ENCODE results near the gene KRT82. TPM values are rescaled to one million over a fixed set of nuclear protein-coding genes. Genes with fewer than 3 reads are reported as not detected.

Gene KRT82
- polyA plus RNA-seq, 1 of the 3 experiments (the other 2 are of a cell fraction), result not detected

DNA sequence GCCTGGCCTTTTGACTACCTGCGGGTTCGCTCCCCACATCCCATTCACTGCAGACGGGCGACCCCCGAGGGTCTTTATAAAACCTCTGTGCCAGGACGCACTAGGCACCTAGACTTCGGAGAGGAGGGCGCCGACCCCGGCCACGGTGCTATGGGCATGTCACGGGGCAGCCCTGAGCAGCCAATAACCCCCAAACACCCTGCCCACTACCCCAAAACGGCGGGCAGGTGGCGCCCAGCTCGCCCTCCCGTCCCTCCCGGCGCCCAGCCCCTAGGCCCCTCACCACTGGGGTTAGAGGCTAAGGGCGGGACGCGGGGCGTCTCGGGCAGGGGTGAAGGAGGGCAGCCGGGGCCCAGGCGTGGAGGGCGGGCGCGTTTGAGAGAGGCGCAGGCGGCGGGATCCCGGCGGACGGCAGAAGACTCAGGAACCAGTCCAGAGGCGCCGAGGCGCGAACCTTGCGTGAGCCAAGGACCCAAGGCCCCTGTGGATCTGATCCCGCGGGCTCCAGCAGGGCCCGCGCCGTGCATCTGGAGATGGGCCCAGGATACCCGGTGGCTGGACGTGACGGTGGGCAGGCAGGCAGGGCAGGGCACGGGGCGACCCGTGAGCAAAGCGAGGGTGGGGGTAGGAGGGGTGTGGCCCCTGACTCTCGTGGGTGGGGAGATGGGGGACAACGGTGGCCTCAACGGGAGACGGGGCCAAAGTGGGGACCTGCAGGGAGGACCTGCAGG is 49.9 kb downstream of the KRT82 start:
- CTCF ChIA-PET, result interaction anchor here (1.1 kb wide), 1 partner anchor 29 kb away, joined by 3 read pairs; no protein-coding TSS in a partner anchor
- no peaks in the 10 kb centered on the region for H3K79me2 ChIP-seq (ENCODE audit: insufficient read depth)
- POLR2A ChIA-PET, result no interaction called here
- H3K4me3 ChIP-seq (ENCODE audit: low read depth in 2 of 2, low read length in 1 of 2), result no peak overlapping the region
- TF ChIP-seq IRF3 (IDR thresholded peaks at IDR 0.05; ENCODE audit: low read depth, low read length) (no peak), GATA2 (CRISPR knock-in tag; IDR thresholded peaks at IDR 0.05) (no peak), USF1 (IDR thresholded peaks at IDR 0.05; ENCODE audit: borderline replicate concordance, low read depth) (no peak), POLR2AphosphoS5 (IDR thresholded peaks at IDR 0.05; ENCODE audit: low read depth, low read length) (no peak), SMC3 (IDR thresholded peaks at IDR 0.05; ENCODE audit: low read depth, low read length) (no peak), EZH2phosphoT487 (IDR thresholded peaks at IDR 0.05; ENCODE audit: borderline replicate concordance, low read depth) (no peak), JUND (IDR thresholded peaks at IDR 0.05) (no peak)
- 64% methylated on average over 28 of the region's 56 CpGs for WGBS (ENCODE audit: low lambda C conversion rate)
- H3K9me2 ChIP-seq, result no peaks in the 10 kb centered on the region
- no peak for DNase-seq
- H3K9ac ChIP-seq, result no peak overlapping the region
- H4K20me1 ChIP-seq (ENCODE audit: insufficient read depth), result no peaks in the 10 kb centered on the region
- no peak overlapping the region for H2AFZ ChIP-seq (ENCODE audit: low read depth)
- H3F3A ChIP-seq (replicated peaks; ENCODE audit: insufficient read depth), result no peaks in the 10 kb centered on the region
- no peak overlapping the region for H3K4me2 ChIP-seq
- no peaks in the 10 kb centered on the region; a peak in 1 of 4 replicates for H3K4me1 ChIP-seq (ENCODE audit: control insufficient read depth in 1 of 2, insufficient read depth in 2 of 2, low read depth in 1 of 2, low read length in 1 of 2)
- no peak overlapping the region for H3K27ac ChIP-seq (ENCODE audit: low read depth in 2 of 2, low read length in 1 of 2)
- no peaks in the 10 kb centered on the region for H3K9me3 ChIP-seq
- H3K27me3 ChIP-seq (ENCODE audit: insufficient read depth), result peaks cover 32% of the 10 kb centered on the region; the same call in 1 of the 2 replicates
- H3K36me3 ChIP-seq (replicated peaks in 1 of 2; ENCODE audit: control insufficient read depth in 1 of 2, insufficient read depth in 2 of 2, low read length in 1 of 2), result no peaks in the 10 kb centered on the region

- Histone ChIP-seq H3K4me3 (ENCODE audit: low read depth in 2 of 2, low read length in 1 of 2) (no peak overlapping the region), H3K79me2 (ENCODE audit: insufficient read depth) (no peaks in the 10 kb centered on the region), H3K9ac (no peak overlapping the region), H3F3A (replicated peaks; ENCODE audit: insufficient read depth) (no peaks in the 10 kb centered on the region), H2AFZ (ENCODE audit: low read depth) (no peak overlapping the region), H3K4me1 (ENCODE audit: control insufficient read depth in 1 of 2, insufficient read depth in 2 of 2, low read depth in 1 of 2, low read length in 1 of 2) (no peaks in the 10 kb centered on the region; a peak in 1 of 4 replicates), H3K4me2 (no peak overlapping the region), H3K27me3 (ENCODE audit: insufficient read depth) (peaks cover 40% of the 10 kb centered on the region; the same call in 1 of the 2 replicates), H3K9me2 (no peaks in the 10 kb centered on the region), H3K36me3 (replicated peaks in 1 of 2; ENCODE audit: control insufficient read depth in 1 of 2, insufficient read depth in 2 of 2, low read length in 1 of 2) (no peaks in the 10 kb centered on the region), H3K9me3 (no peaks in the 10 kb centered on the region), H4K20me1 (ENCODE audit: insufficient read depth) (no peaks in the 10 kb centered on the region), H3K27ac (ENCODE audit: low read depth in 2 of 2, low read length in 1 of 2) (no peak overlapping the region)
- POLR2A ChIA-PET, result no interaction called here
- DNase-seq, result no peak
- CTCF ChIA-PET, result interaction anchor here (0.9 to 1.1 kb wide), 2 partner anchors 17 to 28 kb away, joined by 3 to 4 read pairs; no protein-coding TSS in a partner anchor
- TF ChIP-seq CTCF (IDR thresholded peaks at IDR 0.05) (no peak), RCOR1 (IDR thresholded peaks at IDR 0.05; ENCODE audit: low read length) (no peak), YY1 (IDR thresholded peaks at IDR 0.05; ENCODE audit: low read depth) (no peak), MEF2A (IDR thresholded peaks at IDR 0.05; ENCODE audit: borderline replicate concordance, low read depth) (no peak), SMC3 (IDR thresholded peaks at IDR 0.05; ENCODE audit: low read depth, low read length) (no peak), IRF3 (IDR thresholded peaks at IDR 0.05; ENCODE audit: low read depth, low read length) (no peak), GABPA (IDR thresholded peaks at IDR 0.05; ENCODE audit: low read depth) (no peak), EP300 (IDR thresholded peaks at IDR 0.05; ENCODE audit: borderline replicate concordance in 1 of 2, low read depth in 1 of 2, low read length in 1 of 2) (no peak), RXRA (IDR thresholded peaks at IDR 0.05; ENCODE audit: borderline replicate concordance, low read depth) (no peak), JUND (IDR thresholded peaks at IDR 0.05) (no peak), ELF1 (IDR thresholded peaks at IDR 0.05) (no peak), FOSL2 (IDR thresholded peaks at IDR 0.05; ENCODE audit: borderline replicate concordance, low read depth) (no peak), FOXM1 (IDR thresholded peaks at IDR 0.05; ENCODE audit: low read depth) (no peak), GATA2 (CRISPR knock-in tag; IDR thresholded peaks at IDR 0.05) (no peak), NFIC (IDR thresholded peaks at IDR 0.05; ENCODE audit: borderline replicate concordance) (no peak), FOXJ3 (CRISPR knock-in tag; IDR thresholded peaks at IDR 0.05) (no peak), RAD21 (IDR thresholded peaks at IDR 0.05; ENCODE audit: low read length) (no peak)
- TF ChIP-seq, protein P1, sequence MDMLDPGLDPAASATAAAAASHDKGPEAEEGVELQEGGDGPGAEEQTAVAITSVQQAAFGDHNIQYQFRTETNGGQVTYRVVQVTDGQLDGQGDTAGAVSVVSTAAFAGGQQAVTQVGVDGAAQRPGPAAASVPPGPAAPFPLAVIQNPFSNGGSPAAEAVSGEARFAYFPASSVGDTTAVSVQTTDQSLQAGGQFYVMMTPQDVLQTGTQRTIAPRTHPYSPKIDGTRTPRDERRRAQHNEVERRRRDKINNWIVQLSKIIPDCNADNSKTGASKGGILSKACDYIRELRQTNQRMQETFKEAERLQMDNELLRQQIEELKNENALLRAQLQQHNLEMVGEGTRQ (IDR thresholded peaks at IDR 0.05; ENCODE audit: borderline replicate concordance, low read depth, low read length), result no peak
- TF ChIP-seq, protein P2, sequence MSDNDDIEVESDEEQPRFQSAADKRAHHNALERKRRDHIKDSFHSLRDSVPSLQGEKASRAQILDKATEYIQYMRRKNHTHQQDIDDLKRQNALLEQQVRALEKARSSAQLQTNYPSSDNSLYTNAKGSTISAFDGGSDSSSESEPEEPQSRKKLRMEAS (IDR thresholded peaks at IDR 0.05; ENCODE audit: low read depth), result no peak
- WGBS (ENCODE audit: low lambda C conversion rate), result 68% methylated on average over 8 of the region's 8 CpGs
Measured at GRCh38 chr12:52355176-52355575, 51.0 kb downstream of the KRT82 start.

All from SK-N-SH (cell line).